Right ventricle myocardium inferior (tissue), 1 donor: ENCODE measurements around the gene HPN. TPM values are rescaled to one million over a fixed set of nuclear protein-coding genes. Genes with fewer than 3 reads are reported as not detected.
"Not testable (repeated sequence)": the region's sequence is repeated elsewhere in the genome, so short reads cannot be mapped to it uniquely, and the experiment has no call there.

Experiments
- ATAC-seq: fragments of 200-7000 bp; cut with Tn5 transposase; one replicate; pipeline ENCODE4 v1.9.1; 2020; ENCODE audit warnings: mild to moderate bottlenecking, moderate library complexity
- DNase-seq: peaks from one replicate; pipeline ENCODE4 v3.0.0; 2021; ENCODE audit errors: missing footprints
- intact Hi-C: fragments of 100-400 bp; cut with DNase I; formaldehyde crosslinking; loops from one replicate; pipeline ENCODE4 v1.11.0; 2022
- total RNA-seq: library from RNA; stranded (reverse); fragmentation: NEBNext Ultra II Directional; extraction: Animal tissue kit (Norgen Biotek cat#: 25700); gene quantifications from one replicate; pipeline ENCODE4 v1.2.1, GENCODE V29; 2021
- donor health status: DM: no; HTN: yes; CAD: no; lungs with severe emphysema.

Gene HPN
- total RNA-seq, 1 donor from 2014 or later = 5.5 TPM

GRCh38 chr19:35021596-35021995 lies 19.9 kb upstream of the HPN start:
- intact Hi-C loops = no loop called here
- ATAC-seq (no peak), DNase-seq (no peak)

- intact Hi-C loops = no loop called here
- ATAC-seq (no peak), DNase-seq (no peak)
Observed at GRCh38 chr19:35022460-35022859, 19.1 kb upstream of the HPN start.

DNA sequence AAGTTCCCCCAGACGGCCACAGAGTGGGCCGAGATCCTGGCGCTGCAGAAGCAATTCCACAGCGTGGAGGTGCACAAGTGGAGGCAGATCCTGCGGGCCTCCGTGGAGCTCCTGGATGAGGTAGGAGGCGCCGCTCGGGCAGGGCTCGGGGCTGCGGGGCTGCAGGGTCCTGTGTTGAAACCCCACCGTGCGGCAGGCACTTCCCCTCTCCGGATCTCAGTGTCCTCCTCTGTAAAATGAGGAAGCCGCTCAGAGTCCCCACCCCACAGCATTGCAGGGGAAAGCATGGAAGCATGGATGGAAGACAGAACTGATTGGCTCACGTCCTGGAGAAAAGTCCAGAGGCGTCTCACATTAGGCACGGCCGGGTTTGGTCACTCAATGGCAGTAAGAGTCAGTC lies 18.1 kb upstream of the HPN start:
- ATAC-seq (peak; percentile 24), DNase-seq (no peak)
- intact Hi-C loops = no loop called here

- DNase-seq = no peak
- ATAC-seq = no peak
- intact Hi-C loops = no loop called here
Observed at GRCh38 chr19:35024095-35024494, 17.4 kb upstream of the HPN start.

DNA sequence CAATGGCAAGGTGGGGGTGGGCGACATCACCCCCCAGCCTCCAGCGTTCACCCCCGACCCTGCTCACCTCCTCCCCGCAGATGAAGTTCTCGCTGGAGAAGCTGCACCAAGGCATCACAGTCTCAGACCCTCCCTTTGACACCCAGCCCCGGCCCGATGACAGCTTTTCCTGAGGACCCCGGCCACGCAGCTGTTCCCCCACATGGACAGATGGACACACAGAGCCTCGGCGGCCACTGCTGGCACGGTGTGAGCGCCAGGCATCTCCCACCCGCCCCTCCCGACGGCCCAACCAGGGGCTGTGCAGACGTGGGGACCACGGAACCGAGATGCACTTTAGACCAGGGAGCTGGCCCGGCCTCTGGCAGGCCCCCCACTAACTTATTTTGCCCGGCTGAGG lies 15.6 kb upstream of the HPN start:
- intact Hi-C loops = no loop called here
- ATAC-seq = no peak
- DNase-seq = no peak

DNA sequence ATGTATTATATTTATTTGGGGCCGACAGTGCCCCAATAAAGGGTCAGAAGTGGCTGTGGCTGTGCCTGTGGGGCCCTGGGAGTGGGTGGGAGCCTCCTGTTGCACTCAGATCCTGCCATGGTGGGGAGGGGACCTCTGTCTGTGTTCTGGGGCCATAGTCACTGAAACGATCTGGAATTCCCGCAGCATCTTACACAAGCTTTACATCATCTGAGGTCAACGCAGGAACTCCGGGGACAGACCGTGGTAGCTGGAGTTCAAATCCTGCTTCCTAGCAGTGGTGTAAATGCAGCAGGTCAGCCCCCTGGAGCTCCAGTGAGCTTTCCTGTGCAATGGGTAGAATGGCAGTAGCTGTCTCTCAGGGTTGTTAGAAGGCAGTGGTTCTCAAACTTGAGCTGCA lies 15.1 kb upstream of the HPN start:
- ATAC-seq (no peak), DNase-seq (no peak)
- intact Hi-C loops = no loop called here

- intact Hi-C loops = no loop called here
- no peak for ATAC-seq
- no peak for DNase-seq
Observed at GRCh38 chr19:35027009-35027408, 14.5 kb upstream of the HPN start.

DNA sequence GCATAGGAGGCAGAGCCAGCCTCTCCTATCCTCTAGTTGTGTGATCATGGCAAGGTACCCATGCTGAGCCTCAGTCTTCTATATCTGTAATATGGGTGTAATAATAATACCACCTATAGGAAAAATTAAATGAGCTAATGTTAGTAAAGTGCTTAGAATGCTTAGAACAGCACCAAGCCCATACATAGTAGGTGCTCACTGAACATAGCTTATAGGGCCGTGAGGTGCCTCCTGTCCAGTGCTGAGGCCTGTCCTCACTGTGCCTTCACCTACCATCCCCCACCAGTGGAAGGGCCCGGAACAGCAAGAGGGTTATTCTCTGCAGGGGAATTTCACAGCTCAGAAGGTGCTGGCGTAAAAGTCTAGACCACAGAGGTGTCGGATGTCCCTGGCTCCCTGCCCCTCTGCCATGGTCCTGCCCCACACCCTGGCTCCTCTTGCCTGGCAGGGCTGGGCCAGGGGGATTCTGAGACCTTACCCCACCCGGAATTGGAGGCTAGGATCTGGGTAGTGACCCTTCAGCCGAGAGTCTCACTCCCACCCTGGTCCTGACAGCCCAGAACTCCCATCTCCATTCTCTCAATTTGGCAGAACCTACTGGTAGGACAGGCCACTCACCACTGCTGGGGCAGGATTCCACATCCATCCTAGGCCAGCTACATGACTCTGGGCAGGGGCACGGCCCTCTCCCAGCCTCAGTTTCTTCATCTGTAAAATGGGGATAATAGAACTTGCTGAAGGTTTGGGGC lies 13.5 kb upstream of the HPN start:
- ATAC-seq (no peak), DNase-seq (no peak)
- intact Hi-C loops = no loop called here

- intact Hi-C loops = not testable (repeated sequence)
Observed at GRCh38 chr19:35028600-35028885, 13.0 kb upstream of the HPN start.

GRCh38 chr19:35029275-35029736 lies 12.2 kb upstream of the HPN start:
- DNase-seq, intact Hi-C loops, ATAC-seq: not testable (repeated sequence)

More at GRCh38 chr19:35028600-35028885, 13.0 kb upstream of the HPN start:
- DNase-seq, ATAC-seq: not testable (repeated sequence)

DNA sequence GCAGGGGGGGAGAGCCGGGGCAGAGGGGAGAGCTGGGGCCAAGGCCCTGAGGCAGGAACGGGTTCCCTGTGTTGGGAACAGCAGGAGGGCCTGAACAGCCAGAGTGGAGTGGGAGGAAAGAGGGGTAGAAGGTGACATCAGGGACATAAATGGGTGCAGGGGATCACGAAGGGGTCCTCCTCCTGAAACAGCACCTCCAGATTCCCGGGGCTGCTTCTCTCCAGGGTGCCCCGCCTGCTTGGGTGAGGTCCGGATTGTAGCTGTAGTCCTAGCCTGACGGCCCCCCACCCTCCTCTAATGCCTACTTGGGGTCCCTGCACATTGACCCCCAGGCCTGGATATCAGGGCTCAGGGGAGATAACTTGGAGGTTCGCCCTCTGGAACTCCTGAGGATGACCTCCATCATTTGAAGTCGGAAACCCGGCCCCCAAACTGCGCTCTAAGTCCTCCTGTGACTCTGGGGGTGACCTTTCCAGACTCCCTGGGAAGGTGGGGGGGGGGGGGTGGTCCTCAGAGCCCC lies 11.7 kb upstream of the HPN start:
- intact Hi-C loops = no loop called here
- ATAC-seq (no peak), DNase-seq (no peak)

GRCh38 chr19:35030257-35031071 lies 11.1 kb upstream of the HPN start, which contains the start of gene SCN1B:
TSS of gene SCN1B (plus strand) at chr19:35030470. CDS start at chr19:35030821, 351 bp downstream.
- ATAC-seq (peak; percentile 73), DNase-seq (peak; percentile 82)

GRCh38 chr19:35031072-35031881 lies 10.2 kb upstream of the HPN start:
- peak; percentile 32 for ATAC-seq
- intact Hi-C loops = no loop called here
- no peak for DNase-seq

More at GRCh38 chr19:35030257-35031071, 11.1 kb upstream of the HPN start, which contains the start of gene SCN1B:
- intact Hi-C loops = no loop called here

GRCh38 chr19:35032356-35032865 lies 9.1 kb upstream of the HPN start:
- ATAC-seq (no peak), DNase-seq (no peak)
- intact Hi-C loops = no loop called here

DNA sequence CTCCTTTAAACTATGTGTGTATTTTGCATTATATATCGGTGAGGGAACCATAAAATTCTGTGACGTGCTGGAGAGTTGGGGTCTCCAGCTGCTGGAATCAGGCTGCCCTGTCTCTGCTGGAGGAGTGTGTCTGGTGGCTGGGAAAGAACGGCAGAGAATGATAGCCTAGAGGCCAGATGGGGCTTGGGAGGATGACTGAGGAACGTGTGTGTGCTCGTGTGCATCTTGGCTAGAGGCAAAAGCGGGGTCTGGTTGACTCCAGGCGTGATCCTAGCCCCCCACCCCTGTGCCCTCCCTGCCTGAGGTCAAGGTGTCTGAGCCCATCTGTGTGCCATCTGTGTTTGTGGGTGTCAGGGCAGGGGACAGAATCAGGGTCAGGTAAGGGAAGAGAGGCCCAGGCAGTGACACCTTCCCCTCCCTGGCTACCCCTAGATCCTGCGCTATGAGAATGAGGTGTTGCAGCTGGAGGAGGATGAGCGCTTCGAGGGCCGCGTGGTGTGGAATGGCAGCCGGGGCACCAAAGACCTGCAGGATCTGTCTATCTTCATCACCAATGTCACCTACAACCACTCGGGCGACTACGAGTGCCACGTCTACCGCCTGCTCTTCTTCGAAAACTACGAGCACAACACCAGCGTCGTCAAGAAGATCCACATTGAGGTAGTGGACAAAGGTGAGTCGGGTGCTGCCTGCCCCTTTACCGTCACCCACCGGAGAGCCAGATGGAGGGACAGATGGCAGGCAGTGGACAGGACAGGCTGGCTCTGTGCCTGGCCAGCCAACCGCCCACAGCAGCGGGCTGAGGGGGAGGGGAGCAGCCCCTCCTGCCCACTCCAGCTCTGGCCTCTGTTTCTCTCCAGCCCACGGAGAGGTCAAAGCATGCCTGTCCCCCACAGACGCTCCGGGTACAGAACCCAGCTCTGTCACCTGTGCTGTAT lies 8.2 kb upstream of the HPN start:
- no peak for DNase-seq
- intact Hi-C loops = no loop called here
- ATAC-seq = no peak

DNA sequence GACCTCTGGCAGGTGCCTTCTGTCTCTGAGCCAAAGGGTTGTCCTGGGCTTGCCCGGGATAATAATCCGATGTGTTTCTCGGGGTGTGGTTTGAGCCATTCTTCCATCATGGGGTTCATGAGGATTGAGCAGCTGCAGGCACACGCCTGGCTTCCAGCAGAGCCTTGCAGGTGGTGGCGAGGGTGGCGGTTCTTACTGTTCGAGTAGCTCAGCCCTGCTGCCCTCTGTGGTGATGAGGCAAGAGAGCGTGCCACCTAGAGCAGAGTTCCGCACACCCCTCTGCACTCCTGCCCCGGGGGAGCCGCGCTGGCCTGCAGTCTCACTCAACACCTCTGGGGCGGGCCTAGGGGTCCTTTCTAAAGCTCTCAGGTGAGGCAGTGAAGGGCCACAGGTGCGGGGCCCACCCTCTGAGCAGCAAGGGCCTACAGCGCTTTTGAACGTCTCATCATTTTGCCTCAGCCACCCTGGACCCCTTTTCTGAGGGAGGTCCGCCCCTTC lies 7.5 kb upstream of the HPN start:
- intact Hi-C loops = no loop called here
- ATAC-seq = no peak
- DNase-seq = no peak

- ATAC-seq (no peak), DNase-seq (no peak)
- intact Hi-C loops = no loop called here
Observed at GRCh38 chr19:35034588-35035382, 6.7 kb upstream of the HPN start.
